IMR-90 (cell line): ENCODE data around the gene IL2RA. TPM values are rescaled to one million over a fixed set of nuclear protein-coding genes. Genes with fewer than 3 reads are reported as not detected.

Experiments used
- ATAC-seq: fragments of 200-7000 bp; cut with Tn5 transposase; 2 replicates; pipeline ENCODE4 v1.9.1; 2020; ENCODE audit warnings: low read depth, mild to moderate bottlenecking, moderate library complexity
- BruUV-seq: library from RNA; stranded (reverse); fragments of 400-500 nt; replicated peaks from 2 replicates; lab custom pipeline; 2021; lab: Mats Ljungman, UMichigan
- CTCF ChIA-PET: fragments of 300-600 bp; formaldehyde crosslinking; extraction: SDS; loops from one replicate; lab custom pipeline; 2021; ENCODE audit warnings: antibody characterized with exemption; lab: Yijun Ruan, JAX
- POLR2A ChIA-PET: fragments of 300-600 bp; sonication (Branson Sonifier 250); formaldehyde crosslinking; loops from one replicate; lab custom pipeline; 2022; ENCODE audit warnings: antibody characterized with exemption; ENCODE audit not compliant: unreplicated experiment; lab: Charles Lee
- DNase-seq: peaks from one replicate; pipeline ENCODE4 v3.0.0; 2013
- H2AFZ ChIP-seq: replicated peaks from 2 replicates; pipeline ENCODE3; 2013; ENCODE audit warnings: low read length, mild to moderate bottlenecking; ENCODE audit not compliant: poor library complexity
- H2AK5ac ChIP-seq: 2 replicates; pipeline ENCODE4 v1.6.1; 2013; ENCODE audit warnings: low read depth, low read length, inconsistent platforms
- H2AK9ac ChIP-seq: replicated peaks from 2 replicates; pipeline ENCODE3; 2013; ENCODE audit warnings: mild to moderate bottlenecking, low read depth, low read length, moderate library complexity; ENCODE audit not compliant: poor library complexity
- H2BK120ac ChIP-seq: 2 replicates; pipeline ENCODE4 v1.6.1; 2013; ENCODE audit warnings: low read depth, low read length, inconsistent platforms
- H2BK15ac ChIP-seq: 3 replicates; pipeline ENCODE4 v1.6.1; 2013; ENCODE audit warnings: low read depth, low read length, inconsistent platforms
- H2BK20ac ChIP-seq: 2 replicates; pipeline ENCODE4 v1.6.1; 2013; ENCODE audit warnings: low read depth, mild to moderate bottlenecking, inconsistent platforms, low read length, moderate library complexity
- H2BK5ac ChIP-seq: 2 replicates; pipeline ENCODE4 v1.6.1; 2013; ENCODE audit warnings: mild to moderate bottlenecking, low read depth, low read length, inconsistent platforms; ENCODE audit not compliant: poor library complexity, severe bottlenecking
- H3K14ac ChIP-seq: replicated peaks from 2 replicates; pipeline ENCODE4 v1.6.1; 2013; ENCODE audit warnings: low read depth, low read length, inconsistent platforms
- H3K18ac ChIP-seq: 2 replicates; pipeline ENCODE4 v1.6.1; 2013; ENCODE audit warnings: low read depth, low read length, control low read depth
- H3K23ac ChIP-seq: 2 replicates; pipeline ENCODE4 v1.6.1; 2013; ENCODE audit warnings: low read depth, low read length, inconsistent platforms
- H3K27ac ChIP-seq: 2 replicates; pipeline ENCODE4 v1.5.1; 2013; ENCODE audit warnings: mild to moderate bottlenecking, control low read depth, low read length; ENCODE audit not compliant: insufficient read depth
- H3K27me3 ChIP-seq: 2 replicates; pipeline ENCODE4 v1.6.1; 2013; ENCODE audit warnings: low read length; ENCODE audit not compliant: control insufficient read depth, insufficient read depth
- H3K36me3 ChIP-seq: 2 replicates; pipeline ENCODE4 v1.6.1; 2013; ENCODE audit warnings: low read length, mixed read lengths; ENCODE audit not compliant: control insufficient read depth, insufficient read depth
- H3K4ac ChIP-seq: 2 replicates; pipeline ENCODE4 v1.6.1; 2013; ENCODE audit warnings: low read depth, low read length, inconsistent platforms
- H3K4me1 ChIP-seq: 2 replicates; pipeline ENCODE4 v1.6.1; 2013; ENCODE audit warnings: low read length, mixed read lengths; ENCODE audit not compliant: control insufficient read depth, insufficient read depth
- H3K4me2 ChIP-seq: 2 replicates; pipeline ENCODE4 v1.6.1; 2013; ENCODE audit warnings: low read depth, mild to moderate bottlenecking, control low read depth, low read length, moderate library complexity
- H3K4me3 ChIP-seq: 2 replicates; pipeline ENCODE4 v1.5.1; 2013; ENCODE audit warnings: low read depth, mild to moderate bottlenecking, control low read depth, low read length, moderate library complexity; ENCODE audit not compliant: insufficient read depth
- H3K56ac ChIP-seq: 2 replicates; pipeline ENCODE4 v1.6.1; 2013; ENCODE audit warnings: low read length, inconsistent platforms; ENCODE audit not compliant: insufficient read depth; ENCODE audit errors: extremely low read depth
- H3K79me1 ChIP-seq, 2 experiments: 2 replicates each; pipeline ENCODE4 v1.6.1; 2013; ENCODE audit warnings: low read length in 2 of 2, inconsistent platforms in 1 of 2, low read depth in 1 of 2
- H3K9ac ChIP-seq: 2 replicates; pipeline ENCODE4 v1.6.1; 2013; ENCODE audit warnings: low read depth, low read length, control low read depth
- H3K9me1 ChIP-seq: 2 replicates; pipeline ENCODE4 v1.6.1; 2013; ENCODE audit warnings: low read length, inconsistent platforms; ENCODE audit not compliant: insufficient read depth
- H3K9me3 ChIP-seq: 2 replicates; pipeline ENCODE4 v1.6.1; 2013; ENCODE audit warnings: low read length; ENCODE audit not compliant: control insufficient read depth, insufficient read depth
- H4K20me1 ChIP-seq: 2 replicates; pipeline ENCODE4 v1.6.1; 2013; ENCODE audit warnings: low read length, inconsistent platforms; ENCODE audit not compliant: insufficient read depth
- H4K5ac ChIP-seq: 2 replicates; pipeline ENCODE4 v1.6.1; 2013; ENCODE audit warnings: mild to moderate bottlenecking, low read depth, low read length, control low read depth
- H4K8ac ChIP-seq, 2 experiments: 2 replicates each; pipeline ENCODE4 v1.6.1; 2013; ENCODE audit warnings: low read depth in 2 of 2, low read length in 2 of 2, control low read depth in 1 of 2, inconsistent platforms in 1 of 2
- H4K91ac ChIP-seq: 2 replicates; pipeline ENCODE4 v1.6.1; 2013; ENCODE audit warnings: low read depth, low read length, inconsistent platforms; ENCODE audit not compliant: insufficient read depth
- MAFK ChIP-seq: IDR thresholded peaks from 2 replicates; pipeline ENCODE4 v1.6.1; 2012; ENCODE audit warnings: low read depth, low read length, improper control_type of control experiment
- WGBS, 2 experiments: methylation state at CpG; one replicate each; pipeline versions ENCODE4 v1.1.5 to v1.1.7; 2013; ENCODE audit warnings: missing lambda C conversion rate in 2 of 2; ENCODE audit not compliant: insufficient read length in 1 of 2; ENCODE audit errors: extremely low coverage in 2 of 2; 5-methylcytosine and 5-hydroxymethylcytosine counted together
- dilution Hi-C: fragments of 300-500 bp; cut with HindIII; formaldehyde crosslinking; loops from one replicate; pipeline ENCODE4 v1.14.3; 2018; ENCODE audit warnings: low sequenced_read_pairs; ENCODE audit not compliant: unreplicated experiment
- in situ Hi-C: fragments of 300-500 bp; cut with MboI; formaldehyde crosslinking; loops from 3 replicates; pipeline ENCODE4 v1.14.3; 2019; ENCODE audit warnings: low sequenced_read_pairs, inconsistent platforms, mixed read lengths
- intact Hi-C: fragments of 100-400 bp; cut with micrococcal nuclease; formaldehyde crosslinking; loops from 2 replicates; pipeline ENCODE4 v1.10.0; 2022
- polyA plus RNA-seq, 3 experiments: library from polyadenylated mRNA; depleted of rRNA; stranded (reverse); fragments of >200 nt; gene quantifications; 2 replicates each; pipeline ENCODE4 v1.2.3, GENCODE V29; 2012; ENCODE audit warnings: low replicate concordance in 1 of 3
- total RNA-seq: library from RNA; depleted of rRNA; stranded (reverse); fragments of >200 nt; gene quantifications from 2 replicates; pipeline ENCODE4 v1.2.3, GENCODE V29; 2012

IL2RA gene
- total and polyA plus RNA-seq, 2 of the 4 experiments (the other 2 are of a cell fraction), result not detected

DNA sequence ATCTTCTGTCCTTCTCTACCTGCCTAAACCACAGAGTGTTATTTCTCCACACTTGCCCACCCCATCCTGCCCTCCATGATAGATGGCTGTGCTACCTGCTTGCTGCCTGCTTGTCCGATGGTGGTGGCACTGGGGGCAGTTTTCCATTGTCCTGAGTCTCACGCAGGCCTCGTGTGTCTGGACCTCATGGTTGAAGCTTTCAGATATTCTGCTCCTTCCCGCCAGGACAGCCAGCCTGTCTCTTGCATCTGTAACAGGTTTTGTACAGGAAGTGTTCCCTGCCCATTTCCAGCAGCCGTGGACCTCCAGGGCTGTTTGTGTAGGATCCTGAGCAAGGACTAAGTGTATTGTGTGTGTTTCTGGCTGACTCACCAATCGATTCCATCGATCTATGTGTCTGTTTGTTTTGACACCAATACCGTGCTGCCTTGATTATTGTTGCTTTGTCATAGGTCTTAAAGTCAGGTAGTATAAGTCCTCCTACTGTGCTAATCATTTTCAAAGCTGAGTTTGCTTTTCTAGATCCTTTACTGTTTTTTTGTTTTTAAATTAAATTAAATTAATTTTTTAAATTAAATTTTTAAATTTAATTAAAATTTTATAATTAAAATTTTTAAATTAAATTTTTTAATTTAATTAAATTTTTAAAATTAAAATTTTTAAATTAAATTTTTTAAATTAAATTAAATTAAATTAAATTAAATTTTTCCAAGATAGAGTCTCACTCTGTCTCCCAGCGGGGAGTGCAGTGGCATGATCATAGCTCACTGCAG lies 93.3 kb downstream of the IL2RA start:
- Histone ChIP-seq H3K14ac (no peak overlapping the region), H2BK120ac (no peak overlapping the region), H2BK5ac (no peak overlapping the region), H2AK5ac (peak overlapping the region; percentile 30; the same call in 1 of the 2 replicates), H2AFZ (no peak overlapping the region), H3K9me1 (peaks cover 6% of the 10 kb centered on the region; the same call in 1 of the 2 replicates), H2BK20ac (no peak overlapping the region), H3K36me3 (peaks cover 2% of the 10 kb centered on the region; the same call in 1 of the 2 replicates), H3K4ac (no peak overlapping the region), H3K27me3 (no peaks in the 10 kb centered on the region), H2AK9ac (no peak overlapping the region), H4K91ac (no peak overlapping the region), H3K27ac (no peak overlapping the region), H4K20me1 (no peaks in the 10 kb centered on the region), H4K5ac (no peak overlapping the region), H3K9me3 (no peaks in the 10 kb centered on the region), H3K23ac (no peak overlapping the region), H3K4me2 (no peak overlapping the region), H2BK15ac (no peak overlapping the region), H3K9ac (no peak overlapping the region), H3K18ac (no peak overlapping the region), H3K56ac (no peak overlapping the region), H3K79me1 (peaks cover 3 to 54% of the 10 kb centered on the region in 2 experiments; a peak in 2 of 4 replicates), H4K8ac (no peak overlapping the region), H3K4me1 (peaks cover 2% of the 10 kb centered on the region; the same call in 1 of the 2 replicates), H3K4me3 (no peak overlapping the region)
- in situ Hi-C loops (no loop called here), intact Hi-C loops (no loop called here), dilution Hi-C loops (no loop called here)
- 92% methylated on average over 2 of the region's 9 CpGs; no CpG with 5 or more reads in 1 of the 2 experiments for WGBS, 2 experiments
- ATAC-seq (no peak), DNase-seq (no peak)
- no peak for TF ChIP-seq MAFK
- no TSS peak for BruUV-seq
- ChIA-PET POLR2A (no interaction called here), CTCF (no interaction called here)
